Spleen (tissue), 11 donors: ENCODE data around the gene RPRD1B. TPM values are rescaled to one million over a fixed set of nuclear protein-coding genes. Genes with fewer than 3 reads are reported as not detected.

Experiments used
- DNase-seq: peaks from one replicate; pipeline ENCODE4 v3.0.0-alpha.2; 2020
- H3K27ac ChIP-seq, 8 donors: fragments of 200-600 bp; sonication (generic) in 7 of 8; 1 replicate in 4 of 8; 2 replicates in 4 of 8; pipeline versions ENCODE4 v1.5.0 to v1.8.0; 2016 to 2021; ENCODE audit warnings: inconsistent platforms in 4 of 8, mild to moderate bottlenecking in 4 of 8, moderate library complexity in 1 of 8
- H3K27me3 ChIP-seq, 7 donors: fragments of 200-600 bp; sonication (generic) in 6 of 7; replicated peaks in 1 of 7; 1 replicate in 4 of 7; 2 replicates in 3 of 7; pipeline versions ENCODE4 v1.5.0 to v1.8.0; 2016 to 2021; ENCODE audit warnings: inconsistent platforms in 3 of 7, mild to moderate bottlenecking in 1 of 7
- H3K36me3 ChIP-seq, 6 donors: fragments of 200-600 bp; sonication (generic) in 5 of 6; 1 replicate in 4 of 6; 2 replicates in 2 of 6; pipeline versions ENCODE4 v1.5.0 to v1.8.0; 2016 to 2021; ENCODE audit warnings: inconsistent platforms in 2 of 6
- H3K4me1 ChIP-seq, 6 donors: fragments of 200-600 bp; sonication (generic) in 5 of 6; 1 replicate in 3 of 6; 2 replicates in 3 of 6; pipeline versions ENCODE4 v1.5.0 to v1.8.0; 2016 to 2021; ENCODE audit warnings: inconsistent platforms in 3 of 6
- H3K4me3 ChIP-seq, 8 donors: fragments of 200-600 bp; sonication (generic) in 7 of 8; 1 replicate in 4 of 8; 2 replicates in 4 of 8; pipeline versions ENCODE4 v1.5.0 to v1.8.0; 2016 to 2021; ENCODE audit warnings: inconsistent platforms in 4 of 8, mild to moderate bottlenecking in 4 of 8, moderate library complexity in 2 of 8
- H3K9me3 ChIP-seq, 8 donors: fragments of 200-600 bp; sonication (generic) in 7 of 8; 1 replicate in 4 of 8; 2 replicates in 4 of 8; pipeline versions ENCODE4 v1.5.0 to v1.8.0; 2016 to 2021; ENCODE audit warnings: inconsistent platforms in 4 of 8
- CTCF ChIP-seq, 11 experiments: fragments of 200-600 bp in 7 of 11; fragments of 450-650 bp in 4 of 11; sonication (generic) in 4 of 11; IDR thresholded peaks in 8 of 11; conservative IDR thresholded peaks in 3 of 11; 1 replicate in 7 of 11; 2 replicates in 4 of 11; pipeline versions ENCODE4 v1.4.0 to v1.8.0; 2016 to 2021; ENCODE audit warnings: antibody characterized with exemption in 11 of 11, inconsistent platforms in 4 of 11, mild to moderate bottlenecking in 1 of 11
- POLR2A ChIP-seq, 3 donors: fragments of 450-650 bp; IDR thresholded peaks; one replicate each; pipeline ENCODE4 v1.5.1; 2017; ENCODE audit warnings: antibody characterized with exemption in 3 of 3, mild to moderate bottlenecking in 1 of 3
- POLR2AphosphoS5 ChIP-seq, 3 donors: sonication (generic); formaldehyde crosslinking; IDR thresholded peaks; one replicate each; pipeline ENCODE4 v1.5.1; 2017; ENCODE audit warnings: antibody characterized with exemption in 3 of 3
- WGBS, 5 donors: extraction: QIAGEN DNeasy Blood & Tissue Kit in 3 of 5; methylation state at CpG; one replicate each; pipeline versions ENCODE4 v1.1.5 to v1.1.7; 2013 to 2018; 5-methylcytosine and 5-hydroxymethylcytosine counted together
- intact Hi-C: fragments of 100-400 bp; cut with DNase I; formaldehyde crosslinking; loops from one replicate; pipeline ENCODE4 v1.15.0; 2023; ENCODE audit warnings: low total_unique reads
- polyA plus RNA-seq, 3 donors: library from polyadenylated mRNA; stranded (reverse); fragments of 200-250 nt; gene quantifications; one replicate each; pipeline ENCODE4 v1.2.1, GENCODE V29; 2013
- total RNA-seq, 7 donors: library from RNA; depleted of rRNA in 3 of 7; stranded (reverse); fragments of >200 nt in 3 of 7; fragmentation: NEBNext Ultra II Directional in 4 of 7; extraction: Animal tissue kit (Norgen Biotek cat#: 25700) in 4 of 7; gene quantifications; one replicate each; pipeline versions ENCODE4 v1.1.0 to v1.2.1, GENCODE V29; 2016 to 2021
- donor health status: healthy with polysubstance abuse.
- donor health status: DM: no; HTN: no; CAD: no; lungs with moderate emphysema.
- donor health status: DM: no; HTN: no; CAD: no.
- donor health status: Bipolar disorder and iron deficiency.
- donor health status: healthy.
- donor health status: DM: no; HTN: no; CAD: no.
- donor health status: DM: yes; HTN: yes; CAD: no.

RPRD1B gene
- total and polyA plus RNA-seq, 10 donors: 7.1 to 42.0 (median 31.2) TPM

GRCh38 chr20:38135651-38136420, 102.3 kb downstream of the RPRD1B start:
- Histone ChIP-seq H3K36me3 (peaks cover 0 to 53% (median 11%) of the 10 kb centered on the region in 6 donors), H3K27ac (peak overlapping the region in 3 of 8 donors; percentile 27 to 49 (median 46)), H3K27me3 (no peaks in the 10 kb centered on the region), H3K9me3 (no peaks in the 10 kb centered on the region), H3K4me3 (no peak overlapping the region), H3K4me1 (peaks cover 7 to 50% (median 27%) of the 10 kb centered on the region in 6 donors)
- 86 to 94% (median 90%) methylated on average over 21 to 28 of the region's 28 CpGs for WGBS, 5 donors
- intact Hi-C loops: no loop called here
- peak; percentile 70 for DNase-seq
- TF ChIP-seq POLR2A (IDR thresholded peaks at IDR 0.05) (no peak), POLR2AphosphoS5 (IDR thresholded peaks at IDR 0.05) (peak in 1 of 3 donors; percentile 24), CTCF (IDR thresholded peaks at IDR 0.05 in 8 of 11, conservative IDR thresholded peaks at IDR 0.05 in 3 of 11) (no peak)

DNA sequence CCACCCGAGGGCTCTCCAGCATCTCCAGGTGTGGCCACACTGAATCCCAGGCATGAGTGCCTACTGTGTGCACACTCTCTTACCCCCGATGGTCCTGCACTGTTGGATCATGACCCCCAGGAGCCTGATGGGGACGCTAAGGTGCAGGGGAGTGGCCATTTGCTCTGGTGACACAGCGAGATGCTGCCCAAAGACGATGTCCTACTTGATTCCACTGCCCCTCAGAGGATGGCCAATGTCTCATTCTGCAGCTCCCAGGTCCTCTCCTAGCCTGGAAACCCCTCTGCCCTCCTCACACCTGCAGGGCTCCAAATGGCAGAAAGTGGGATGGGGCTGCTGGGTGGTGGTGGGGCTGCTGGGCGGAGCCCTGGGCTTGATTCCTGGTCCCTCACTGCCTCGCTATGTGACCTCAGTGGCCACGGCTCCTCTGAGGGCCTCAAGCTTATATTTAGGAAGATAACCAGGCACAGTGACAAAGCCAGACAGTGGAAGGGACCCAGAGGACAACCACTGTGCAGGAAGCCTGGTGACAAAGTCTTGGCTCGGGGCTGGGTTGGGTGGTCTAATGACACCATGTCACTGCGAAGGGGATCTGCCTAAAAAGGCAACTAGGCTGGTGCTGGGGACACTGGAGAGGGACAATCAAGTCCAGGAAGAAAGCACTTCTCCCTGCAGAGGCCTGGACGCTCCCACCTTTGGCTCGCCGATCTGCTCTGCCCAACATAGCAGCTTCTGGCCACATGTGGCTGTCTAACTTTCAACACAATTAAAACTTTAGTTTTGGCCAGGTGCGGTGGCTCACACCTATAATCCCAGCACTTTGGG, 103.1 kb downstream of the RPRD1B start:
- Histone ChIP-seq H3K36me3 (peaks cover 0 to 57% (median 11%) of the 10 kb centered on the region in 6 donors), H3K27ac (no peak overlapping the region), H3K4me1 (peaks cover 7 to 56% (median 33%) of the 10 kb centered on the region in 6 donors), H3K9me3 (no peaks in the 10 kb centered on the region), H3K4me3 (no peak overlapping the region), H3K27me3 (no peaks in the 10 kb centered on the region)
- TF ChIP-seq CTCF (IDR thresholded peaks at IDR 0.05 in 8 of 11, conservative IDR thresholded peaks at IDR 0.05 in 3 of 11) (no peak), POLR2A (IDR thresholded peaks at IDR 0.05) (no peak), POLR2AphosphoS5 (IDR thresholded peaks at IDR 0.05) (no peak)
- WGBS, 5 donors: 86 to 93% (median 91%) methylated on average over 13 to 14 of the region's 14 CpGs
- intact Hi-C loops: no loop called here
- peak; percentile 43 for DNase-seq

GRCh38 chr20:38137441-38138037, 104.0 kb downstream of the RPRD1B start:
- no peaks in the 10 kb centered on the region for H3K27me3 ChIP-seq
- DNase-seq: peak; percentile 15
- peaks cover 0 to 53% (median 11%) of the 10 kb centered on the region in 6 donors for H3K36me3 ChIP-seq
- H3K27ac ChIP-seq: no peak overlapping the region
- H3K4me1 ChIP-seq: peaks cover 7 to 60% (median 37%) of the 10 kb centered on the region in 6 donors
- H3K9me3 ChIP-seq: no peaks in the 10 kb centered on the region
- intact Hi-C loops: no loop called here
- TF ChIP-seq POLR2A (IDR thresholded peaks at IDR 0.05): no peak
- no peak for TF ChIP-seq POLR2AphosphoS5 (IDR thresholded peaks at IDR 0.05)
- no peak for TF ChIP-seq CTCF (IDR thresholded peaks at IDR 0.05 in 8 of 11, conservative IDR thresholded peaks at IDR 0.05 in 3 of 11)
- H3K4me3 ChIP-seq: no peak overlapping the region
- 91 to 96% (median 94%) methylated on average over 11 of the region's 11 CpGs for WGBS, 5 donors
